OCI-LY1 (cell line): ENCODE measurements around the gene NOTCH2.

ENCODE experiments used
- H2AFZ ChIP-seq: fragments of 200-600 bp; sonication (generic), shearing (Covaris generic); 2 replicates; pipeline ENCODE4 v1.6.0; 2014; ENCODE audit warnings: antibody characterized with exemption, mild to moderate bottlenecking, low read length
- H3F3A ChIP-seq: fragments of 200-600 bp; sonication (generic), shearing (Covaris generic); 2 replicates; pipeline ENCODE4 v1.6.0; 2014; ENCODE audit warnings: mild to moderate bottlenecking, antibody characterized with exemption, low read length, moderate library complexity; ENCODE audit not compliant: insufficient read depth
- H3K27ac ChIP-seq: fragments of 200-600 bp; sonication (generic); 2 replicates; pipeline ENCODE4 v1.5.1; 2014; ENCODE audit warnings: low read length, mixed run types, mild to moderate bottlenecking, low read depth; ENCODE audit not compliant: poor library complexity, severe bottlenecking
- H3K27me3 ChIP-seq: fragments of 200-600 bp; sonication (generic); 2 replicates; pipeline ENCODE4 v1.6.0; 2014; ENCODE audit warnings: antibody characterized with exemption, mild to moderate bottlenecking, low read length, moderate library complexity; ENCODE audit not compliant: insufficient read depth
- H3K36me3 ChIP-seq: fragments of 200-600 bp; sonication (generic); 2 replicates; pipeline ENCODE4 v1.6.1; 2014; ENCODE audit warnings: mild to moderate bottlenecking, antibody characterized with exemption, low read length, moderate library complexity, mixed read lengths; ENCODE audit not compliant: insufficient read depth
- H3K4me1 ChIP-seq: fragments of 200-600 bp; sonication (generic); 2 replicates; pipeline ENCODE4 v1.5.1; 2014; ENCODE audit warnings: mild to moderate bottlenecking, low read length, moderate library complexity; ENCODE audit not compliant: insufficient read depth, severe bottlenecking
- H3K4me2 ChIP-seq: fragments of 200-600 bp; sonication (generic), shearing (Covaris generic); 2 replicates; pipeline ENCODE4 v1.6.1; 2014; ENCODE audit warnings: low read length
- H3K4me3 ChIP-seq: fragments of 200-600 bp; sonication (generic); 2 replicates; pipeline ENCODE4 v1.5.1; 2014; ENCODE audit warnings: low read length, low read depth, mild to moderate bottlenecking, mixed read lengths; ENCODE audit not compliant: poor library complexity, severe bottlenecking
- H3K79me2 ChIP-seq: fragments of 200-600 bp; shearing (Covaris generic); 2 replicates; pipeline ENCODE4 v1.6.1; 2016; ENCODE audit warnings: mixed run types, low read length, mixed read lengths; ENCODE audit not compliant: insufficient read depth
- H3K9ac ChIP-seq: fragments of 200-600 bp; sonication (generic), shearing (Covaris generic); 2 replicates; pipeline ENCODE4 v1.6.1; 2014; ENCODE audit warnings: mild to moderate bottlenecking, low read length, mixed read lengths
- H3K9me2 ChIP-seq: fragments of 200-600 bp; sonication (generic), shearing (Covaris generic); 2 replicates; pipeline ENCODE4 v1.6.1; 2014; ENCODE audit warnings: low read depth, mild to moderate bottlenecking, low read length, mixed read lengths
- H3K9me3 ChIP-seq: fragments of 200-600 bp; shearing (Covaris generic); 2 replicates; pipeline ENCODE4 v1.6.1; 2014; ENCODE audit warnings: low read length, mixed read lengths
- H4K20me1 ChIP-seq: fragments of 200-600 bp; sonication (generic), shearing (Covaris generic); 2 replicates; pipeline ENCODE4 v1.6.0; 2016; ENCODE audit warnings: mild to moderate bottlenecking, low read length; ENCODE audit not compliant: insufficient read depth
- EZH2 ChIP-seq: fragments of 200-600 bp; sonication (generic), shearing (Covaris generic); IDR thresholded peaks from 2 replicates; pipeline ENCODE4 v1.8.0; 2017; ENCODE audit warnings: borderline replicate concordance, mixed run types, mild to moderate bottlenecking, antibody characterized with exemption, low read length, moderate library complexity, mixed read lengths
- TF ChIP-seq, protein P1 (sequence below): fragments of 200-600 bp; sonication (generic), shearing (Covaris generic); IDR thresholded peaks from 2 replicates; pipeline ENCODE4 v1.5.1; 2017; ENCODE audit warnings: mild to moderate bottlenecking, antibody characterized with exemption, low read length, moderate library complexity, mixed read lengths

The NOTCH2 gene

GRCh38 chr1:119956306-119956705 is 113.2 kb downstream of the NOTCH2 start:
- Histone ChIP-seq H2AFZ (no peak overlapping the region), H3K4me2 (no peak overlapping the region), H3K79me2 (no peaks in the 10 kb centered on the region), H3F3A (no peaks in the 10 kb centered on the region), H3K27ac (no peak overlapping the region), H3K9me3 (no peaks in the 10 kb centered on the region), H4K20me1 (no peaks in the 10 kb centered on the region), H3K36me3 (peaks cover 8% of the 10 kb centered on the region; the same call in 1 of the 2 replicates), H3K4me1 (no peaks in the 10 kb centered on the region), H3K4me3 (no peak overlapping the region), H3K9me2 (no peaks in the 10 kb centered on the region), H3K9ac (no peak overlapping the region), H3K27me3 (no peaks in the 10 kb centered on the region)
- no peak for TF ChIP-seq EZH2
- TF ChIP-seq, protein P1, sequence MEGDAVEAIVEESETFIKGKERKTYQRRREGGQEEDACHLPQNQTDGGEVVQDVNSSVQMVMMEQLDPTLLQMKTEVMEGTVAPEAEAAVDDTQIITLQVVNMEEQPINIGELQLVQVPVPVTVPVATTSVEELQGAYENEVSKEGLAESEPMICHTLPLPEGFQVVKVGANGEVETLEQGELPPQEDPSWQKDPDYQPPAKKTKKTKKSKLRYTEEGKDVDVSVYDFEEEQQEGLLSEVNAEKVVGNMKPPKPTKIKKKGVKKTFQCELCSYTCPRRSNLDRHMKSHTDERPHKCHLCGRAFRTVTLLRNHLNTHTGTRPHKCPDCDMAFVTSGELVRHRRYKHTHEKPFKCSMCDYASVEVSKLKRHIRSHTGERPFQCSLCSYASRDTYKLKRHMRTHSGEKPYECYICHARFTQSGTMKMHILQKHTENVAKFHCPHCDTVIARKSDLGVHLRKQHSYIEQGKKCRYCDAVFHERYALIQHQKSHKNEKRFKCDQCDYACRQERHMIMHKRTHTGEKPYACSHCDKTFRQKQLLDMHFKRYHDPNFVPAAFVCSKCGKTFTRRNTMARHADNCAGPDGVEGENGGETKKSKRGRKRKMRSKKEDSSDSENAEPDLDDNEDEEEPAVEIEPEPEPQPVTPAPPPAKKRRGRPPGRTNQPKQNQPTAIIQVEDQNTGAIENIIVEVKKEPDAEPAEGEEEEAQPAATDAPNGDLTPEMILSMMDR = no peak

GRCh38 chr1:119954476-119955422 is 114.7 kb downstream of the NOTCH2 start:
- Histone ChIP-seq H3K9ac (no peak overlapping the region), H3K4me1 (no peaks in the 10 kb centered on the region), H3K9me3 (no peaks in the 10 kb centered on the region), H3K9me2 (no peaks in the 10 kb centered on the region), H4K20me1 (no peaks in the 10 kb centered on the region), H3K4me3 (no peak overlapping the region), H3K4me2 (no peak overlapping the region), H3F3A (no peaks in the 10 kb centered on the region), H3K36me3 (peaks cover 11% of the 10 kb centered on the region; the same call in 1 of the 2 replicates), H2AFZ (no peak overlapping the region), H3K27ac (no peak overlapping the region), H3K79me2 (no peaks in the 10 kb centered on the region), H3K27me3 (no peaks in the 10 kb centered on the region)
- no peak for TF ChIP-seq EZH2
- TF ChIP-seq, protein P1 = no peak

GRCh38 chr1:119953266-119953998 is 116.0 kb downstream of the NOTCH2 start:
- no peaks in the 10 kb centered on the region for H3K27me3 ChIP-seq
- no peak overlapping the region for H3K9ac ChIP-seq
- H3F3A ChIP-seq = no peaks in the 10 kb centered on the region
- no peak overlapping the region for H3K4me2 ChIP-seq
- no peak overlapping the region for H3K4me3 ChIP-seq
- no peaks in the 10 kb centered on the region for H4K20me1 ChIP-seq
- no peak for TF ChIP-seq EZH2
- TF ChIP-seq, protein P1 = no peak
- H3K36me3 ChIP-seq = peaks cover 13% of the 10 kb centered on the region; the same call in 1 of the 2 replicates
- no peak overlapping the region for H3K27ac ChIP-seq
- no peaks in the 10 kb centered on the region for H3K4me1 ChIP-seq
- no peak overlapping the region for H2AFZ ChIP-seq
- no peaks in the 10 kb centered on the region for H3K9me2 ChIP-seq
- H3K79me2 ChIP-seq = no peaks in the 10 kb centered on the region
- H3K9me3 ChIP-seq = no peaks in the 10 kb centered on the region
